Measurements from ENCODE around the gene BCL3.
"Not testable (repeated sequence)": the region's sequence is repeated elsewhere in the genome, so short reads cannot be mapped to it uniquely, and the experiment has no call there.

DNA sequence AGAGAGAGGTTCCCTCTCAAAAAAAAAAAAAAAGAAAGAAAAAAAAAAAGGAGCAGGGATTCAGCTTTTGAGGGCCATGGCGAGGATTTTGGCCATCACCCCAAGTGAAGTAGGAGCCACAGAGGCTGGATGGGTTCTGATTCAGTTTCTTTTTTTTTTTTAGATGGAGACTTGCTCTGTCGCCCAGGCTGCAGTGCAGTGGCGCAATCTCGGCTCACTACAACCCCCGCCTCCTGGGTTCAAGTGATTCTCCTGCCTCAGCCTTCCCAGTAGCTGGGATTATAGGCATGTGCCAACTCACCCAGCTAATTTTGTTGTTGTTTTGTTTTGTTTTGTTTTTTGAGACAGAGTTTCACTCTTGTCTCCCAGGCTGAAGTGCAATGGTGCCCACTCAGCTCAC is 27.1 kb upstream of the BCL3 start:
- not testable (repeated sequence) for TF ChIP-seq RAD21 (IDR thresholded peaks at IDR 0.05; ENCODE audit: low read length); SMC3 (IDR thresholded peaks at IDR 0.05; ENCODE audit: low read depth, low read length); POLR2AphosphoS5 (IDR thresholded peaks at IDR 0.05; ENCODE audit: low read depth, low read length); TCF12 (IDR thresholded peaks at IDR 0.05); GATA2 (CRISPR knock-in tag; IDR thresholded peaks at IDR 0.05); TAF1 (IDR thresholded peaks at IDR 0.05; ENCODE audit: borderline replicate concordance, low read depth, low read length); FOXM1 (IDR thresholded peaks at IDR 0.05; ENCODE audit: low read depth); EP300 (IDR thresholded peaks at IDR 0.05; ENCODE audit: borderline replicate concordance in 1 of 2, low read depth in 1 of 2, low read length in 1 of 2)
- TF ChIP-seq, protein P1, sequence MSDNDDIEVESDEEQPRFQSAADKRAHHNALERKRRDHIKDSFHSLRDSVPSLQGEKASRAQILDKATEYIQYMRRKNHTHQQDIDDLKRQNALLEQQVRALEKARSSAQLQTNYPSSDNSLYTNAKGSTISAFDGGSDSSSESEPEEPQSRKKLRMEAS (IDR thresholded peaks at IDR 0.05; ENCODE audit: low read depth) = not testable (repeated sequence)
- TF ChIP-seq, protein P2, sequence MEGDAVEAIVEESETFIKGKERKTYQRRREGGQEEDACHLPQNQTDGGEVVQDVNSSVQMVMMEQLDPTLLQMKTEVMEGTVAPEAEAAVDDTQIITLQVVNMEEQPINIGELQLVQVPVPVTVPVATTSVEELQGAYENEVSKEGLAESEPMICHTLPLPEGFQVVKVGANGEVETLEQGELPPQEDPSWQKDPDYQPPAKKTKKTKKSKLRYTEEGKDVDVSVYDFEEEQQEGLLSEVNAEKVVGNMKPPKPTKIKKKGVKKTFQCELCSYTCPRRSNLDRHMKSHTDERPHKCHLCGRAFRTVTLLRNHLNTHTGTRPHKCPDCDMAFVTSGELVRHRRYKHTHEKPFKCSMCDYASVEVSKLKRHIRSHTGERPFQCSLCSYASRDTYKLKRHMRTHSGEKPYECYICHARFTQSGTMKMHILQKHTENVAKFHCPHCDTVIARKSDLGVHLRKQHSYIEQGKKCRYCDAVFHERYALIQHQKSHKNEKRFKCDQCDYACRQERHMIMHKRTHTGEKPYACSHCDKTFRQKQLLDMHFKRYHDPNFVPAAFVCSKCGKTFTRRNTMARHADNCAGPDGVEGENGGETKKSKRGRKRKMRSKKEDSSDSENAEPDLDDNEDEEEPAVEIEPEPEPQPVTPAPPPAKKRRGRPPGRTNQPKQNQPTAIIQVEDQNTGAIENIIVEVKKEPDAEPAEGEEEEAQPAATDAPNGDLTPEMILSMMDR (IDR thresholded peaks at IDR 0.05) = not testable (repeated sequence)

Data from SK-N-SH (cell line).